Stimulated activated CD4-positive, alpha-beta T cell treated with anti-CD3 and anti-CD28 coated beads, Interleukin-12 subunit alpha, Interleukin-12 subunit beta, amount 100 ng/mL, for 24 hours (primary cell): ENCODE data around the gene HADHB.
A peak's percentile ranks its signal among the peaks of the same experiment; 100 is the strongest.
"Not testable (repeated sequence)": the region's sequence is repeated elsewhere in the genome, so short reads cannot be mapped to it uniquely, and the experiment has no call there.

Experiments used
- DNase-seq, 2 experiments: peaks; one replicate each; pipeline ENCODE4 v3.0.0-alpha.2; 2020; ENCODE audit warnings: low read depth in 2 of 2

The HADHB gene

DNA sequence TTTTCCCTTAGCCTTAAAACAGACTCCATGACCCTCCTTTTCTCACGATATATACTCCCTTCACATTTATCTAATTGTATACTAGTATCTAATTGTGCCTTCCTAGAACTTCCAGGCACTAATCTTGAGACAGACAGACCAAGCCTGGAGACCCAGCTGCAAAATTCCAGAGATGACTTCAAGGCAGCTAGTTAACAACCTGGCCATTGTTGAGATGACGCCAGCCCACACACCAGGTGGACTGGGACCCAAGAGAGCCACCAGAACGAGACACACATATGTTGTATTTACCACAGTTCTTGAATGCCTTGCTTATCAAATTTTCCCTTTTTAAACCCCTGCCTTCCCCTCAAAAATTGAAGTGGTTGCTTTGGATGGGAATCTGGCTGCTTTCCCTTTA, 52.3 kb downstream of the HADHB start:
- no peak for DNase-seq

DNA sequence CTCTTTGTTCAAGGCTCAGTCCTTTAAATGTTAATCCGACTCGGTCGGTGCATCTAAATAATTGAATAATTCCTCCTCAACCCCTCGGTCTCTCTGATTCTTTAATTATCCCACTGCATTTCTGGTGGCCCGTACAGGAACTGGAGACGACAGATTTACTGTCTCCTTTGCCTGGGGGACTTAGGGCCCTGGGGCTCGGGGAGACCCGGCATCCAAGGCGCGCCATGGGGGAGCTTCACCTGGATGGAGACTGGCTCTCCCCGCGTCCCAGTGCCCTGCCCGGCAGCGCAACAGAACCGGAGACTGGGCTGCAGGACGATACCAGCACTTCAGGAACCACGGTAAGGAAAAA, 53.5 kb downstream of the HADHB start:
- DNase-seq: no peak

DNA sequence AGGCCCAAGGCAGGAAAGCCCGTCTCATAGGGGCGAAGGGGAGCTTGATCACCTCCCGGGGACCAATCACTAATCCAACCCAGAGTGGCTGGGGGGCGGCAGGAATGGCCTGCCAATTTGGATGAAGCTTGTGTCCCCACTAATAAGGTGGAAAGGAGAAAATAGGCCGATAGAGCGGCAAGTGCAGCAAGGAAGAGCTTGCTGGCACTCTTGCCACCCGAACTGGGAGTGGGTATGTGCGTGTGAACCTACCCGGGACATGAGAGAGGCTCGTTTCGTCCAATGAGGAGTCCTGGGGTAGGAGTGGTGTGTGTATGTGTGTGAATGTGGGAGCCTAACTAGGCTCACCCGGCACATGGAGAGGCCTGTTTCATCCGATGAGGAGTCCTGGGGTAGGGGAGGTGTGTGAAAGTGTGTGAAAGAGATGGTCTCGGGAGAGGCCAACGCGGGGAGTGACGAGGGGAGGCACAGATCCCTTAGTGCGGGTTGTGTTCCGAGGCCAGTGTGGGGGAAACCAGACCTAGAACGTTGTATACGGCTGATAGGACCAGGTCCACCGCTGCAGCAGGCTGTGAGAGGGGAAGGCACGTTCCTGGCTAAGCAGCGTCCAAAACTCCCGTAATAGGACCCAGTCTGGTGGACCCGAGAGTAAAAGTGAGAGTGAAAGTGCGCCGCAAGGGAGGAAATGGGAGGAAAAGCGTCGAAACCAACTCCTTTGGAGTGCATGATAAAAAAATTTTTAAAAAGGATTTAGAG, 54.1 kb downstream of the HADHB start:
- peak; percentile 16 to 20 for DNase-seq

- DNase-seq: no peak
Observed at GRCh38 chr2:26299471-26300101, 54.8 kb downstream of the HADHB start.

DNA sequence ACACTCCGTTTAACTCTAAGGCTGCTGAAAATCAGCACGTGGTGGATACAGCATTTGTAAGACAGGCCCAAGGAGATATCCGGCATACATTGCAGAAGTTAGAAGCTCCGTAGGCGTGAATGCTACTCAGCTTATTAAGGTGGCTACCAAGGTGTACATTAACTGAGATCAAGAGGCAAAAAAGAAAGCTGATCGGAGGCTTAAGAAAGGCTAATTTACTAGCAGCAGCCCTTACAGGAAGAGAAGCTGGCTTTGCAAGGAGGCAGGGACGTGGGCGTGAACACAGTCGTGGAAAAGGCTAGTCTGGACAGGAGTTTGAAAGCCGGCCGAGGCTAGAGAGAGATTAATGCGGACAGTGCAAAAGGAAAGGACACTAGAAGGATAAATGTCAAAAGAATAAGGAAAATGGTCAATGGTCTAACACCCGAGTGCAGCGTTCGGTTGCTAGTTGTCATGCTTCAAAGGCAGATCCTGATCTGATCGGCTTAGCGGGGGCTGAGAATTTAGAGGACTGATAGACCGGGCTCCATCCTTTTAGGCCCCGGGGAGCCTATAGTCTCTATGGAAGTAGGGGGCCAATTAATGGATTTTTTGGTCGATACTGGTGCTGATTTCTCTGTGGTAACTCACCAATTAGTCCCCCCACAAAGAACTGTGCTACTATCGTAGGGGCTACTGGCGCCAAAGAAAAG, 55.6 kb downstream of the HADHB start:
- no peak for DNase-seq

GRCh38 chr2:26302846-26303245, 58.1 kb downstream of the HADHB start:
- DNase-seq: no peak

- not testable (repeated sequence) for DNase-seq
Observed at GRCh38 chr2:26305094-26305493, 60.4 kb downstream of the HADHB start.

DNA sequence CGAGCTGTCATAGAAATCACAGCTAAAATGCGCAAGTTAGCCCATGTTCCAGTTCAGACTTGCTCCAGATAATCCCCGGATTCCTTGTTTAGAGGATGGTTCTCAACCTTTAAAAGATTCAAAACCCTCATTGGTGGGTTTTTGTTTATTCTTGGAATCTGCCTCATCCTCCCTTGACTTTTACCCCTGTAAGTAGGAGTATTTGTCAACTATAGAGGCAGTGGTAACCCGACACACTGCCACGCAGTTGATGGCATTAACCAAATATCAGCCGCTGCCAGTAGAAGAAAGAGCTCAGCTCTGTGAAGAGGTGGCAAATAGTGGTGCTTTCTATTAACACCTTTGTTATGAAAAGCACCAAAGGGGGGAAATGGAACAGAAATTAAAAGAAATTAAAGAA, 60.8 kb downstream of the HADHB start:
- DNase-seq: no peak

DNA sequence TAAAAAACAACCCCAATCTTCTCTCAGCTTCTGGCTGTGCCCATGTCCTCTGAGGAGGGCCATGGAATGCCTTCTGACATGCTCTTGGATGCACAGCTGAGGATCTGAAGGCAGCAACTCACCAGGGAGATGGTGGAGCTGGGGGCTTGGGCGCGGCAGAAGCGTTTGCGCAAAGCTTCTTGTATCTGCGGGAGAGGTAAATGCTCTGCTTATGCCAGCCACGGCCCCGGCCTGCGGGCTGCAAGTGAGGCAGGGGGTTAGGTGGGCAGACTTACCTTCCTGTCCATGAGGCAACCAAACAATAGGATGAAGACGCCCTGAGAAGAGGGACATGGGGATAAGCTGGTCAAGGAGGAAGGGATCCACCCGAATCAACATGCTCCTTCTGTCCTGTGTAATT, 65.2 kb downstream of the HADHB start:
- DNase-seq: no peak

GRCh38 chr2:26312471-26312870, 67.7 kb downstream of the HADHB start:
- DNase-seq: no peak

DNA sequence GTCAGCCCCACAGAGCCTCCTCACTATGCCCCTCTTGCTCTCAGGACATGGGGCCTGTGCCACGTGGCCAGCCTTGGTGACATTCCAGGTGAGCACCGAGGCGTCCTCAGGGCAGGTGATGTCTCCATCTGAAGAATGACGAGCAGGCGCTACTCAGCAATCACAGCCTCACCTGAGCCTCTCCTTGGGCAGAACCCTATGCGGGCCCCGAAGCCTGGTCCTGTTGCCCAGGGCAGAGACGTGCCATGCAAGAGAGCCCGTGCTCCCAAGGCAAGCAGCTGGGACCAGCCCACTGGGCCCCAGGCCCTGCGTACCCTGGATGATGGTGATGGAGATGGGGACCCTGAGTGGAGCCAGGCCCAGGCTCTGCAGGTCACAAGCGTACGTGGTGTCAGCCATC, 68.7 kb downstream of the HADHB start:
- DNase-seq: no peak

GRCh38 chr2:26314243-26314642, 69.5 kb downstream of the HADHB start:
- DNase-seq: no peak

DNA sequence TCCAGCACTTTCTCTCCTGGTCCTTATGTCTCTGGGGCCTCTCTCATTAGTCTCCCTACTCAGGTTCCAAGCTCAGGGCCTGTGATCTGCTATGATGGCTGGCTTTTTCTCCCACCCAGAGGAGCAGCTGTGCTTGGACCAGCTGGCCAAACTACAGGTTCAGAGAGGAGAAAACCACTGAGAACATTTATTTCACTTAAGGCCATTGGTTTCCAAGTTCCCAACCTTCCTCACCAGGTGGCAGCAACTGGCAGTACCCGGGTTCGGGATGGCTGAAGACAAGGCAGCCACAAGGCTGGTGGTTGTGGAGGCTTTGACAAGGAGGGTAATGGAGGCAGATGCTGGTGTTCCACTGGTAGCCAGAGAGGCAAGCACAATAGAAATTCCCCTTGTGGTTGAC, 71.3 kb downstream of the HADHB start:
- no peak for DNase-seq

DNA sequence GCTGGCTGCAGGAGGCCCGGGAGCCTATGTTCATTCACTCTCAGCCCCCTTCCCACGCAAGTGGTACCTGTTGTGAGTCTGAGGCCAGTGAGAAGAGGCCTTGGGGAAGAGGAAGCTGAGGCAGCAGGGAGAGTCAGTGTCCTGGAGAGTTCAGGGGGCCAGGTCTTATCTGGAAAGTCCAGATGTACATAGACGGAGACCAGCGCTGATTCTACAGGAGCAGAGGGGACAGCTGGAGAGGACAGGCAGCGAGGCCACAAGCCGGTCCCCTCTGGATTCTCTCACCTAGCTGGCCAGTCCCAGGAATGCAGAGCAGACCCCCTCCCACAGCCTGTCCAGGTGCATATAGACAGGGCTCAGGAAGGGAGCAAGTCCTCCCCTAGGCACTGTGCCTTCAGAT, 72.1 kb downstream of the HADHB start:
- no peak for DNase-seq

DNA sequence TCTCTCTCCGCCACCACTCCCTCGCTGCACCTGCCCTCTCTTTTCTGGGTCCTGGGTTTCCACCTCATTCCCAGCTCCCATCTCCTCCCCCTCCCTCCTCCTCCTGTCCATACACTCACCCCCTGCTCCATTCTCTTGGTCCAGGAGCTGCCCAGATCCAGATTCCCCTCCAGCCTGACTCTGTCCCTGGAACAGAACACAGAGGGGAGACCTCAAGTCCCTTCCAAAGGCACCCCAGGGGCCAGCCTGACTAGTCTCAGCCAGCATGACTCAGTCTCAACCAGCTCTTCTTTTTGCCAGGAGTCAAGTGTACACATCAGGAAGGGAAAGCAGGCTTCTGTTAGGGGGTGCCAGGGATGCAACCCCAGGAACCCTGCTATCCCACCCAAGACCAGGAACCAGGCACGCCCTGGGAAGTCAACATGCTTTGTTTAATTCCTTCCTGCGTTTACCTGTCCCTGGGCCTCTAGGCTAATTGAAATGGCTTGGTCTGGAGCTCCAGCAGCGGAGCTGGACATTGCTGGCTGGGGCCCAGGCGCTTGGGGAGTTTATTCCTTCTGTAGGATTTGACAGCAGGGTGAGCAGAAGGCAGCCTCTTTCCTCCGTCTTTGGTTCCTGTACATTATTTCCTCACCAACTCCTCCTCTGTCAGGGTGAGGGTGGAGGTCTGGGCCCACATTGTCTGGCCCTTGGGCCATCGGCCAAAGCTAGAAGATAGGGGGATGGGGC, 72.8 kb downstream of the HADHB start:
- no peak for DNase-seq

GRCh38 chr2:26318950-26319349, 74.2 kb downstream of the HADHB start:
- DNase-seq: no peak

DNA sequence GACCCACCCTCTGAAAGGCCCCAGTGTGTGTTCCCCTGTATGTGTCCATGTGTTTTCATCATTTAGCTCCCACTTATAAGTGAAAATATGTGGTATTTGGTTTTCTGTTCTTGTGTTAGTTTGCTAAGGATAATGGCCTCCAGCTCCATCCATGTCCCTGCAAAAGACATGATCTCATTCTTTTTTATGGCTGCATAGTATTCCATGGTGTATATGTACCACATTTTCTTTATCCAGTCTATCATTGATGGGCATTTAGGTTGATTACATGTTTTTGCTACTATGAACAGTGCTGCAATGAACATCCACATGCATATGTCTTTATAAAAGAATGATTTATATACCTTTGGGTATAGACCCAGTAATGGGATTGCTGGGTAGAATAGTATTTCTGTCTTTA, 79.7 kb downstream of the HADHB start:
- not testable (repeated sequence) for DNase-seq

DNA sequence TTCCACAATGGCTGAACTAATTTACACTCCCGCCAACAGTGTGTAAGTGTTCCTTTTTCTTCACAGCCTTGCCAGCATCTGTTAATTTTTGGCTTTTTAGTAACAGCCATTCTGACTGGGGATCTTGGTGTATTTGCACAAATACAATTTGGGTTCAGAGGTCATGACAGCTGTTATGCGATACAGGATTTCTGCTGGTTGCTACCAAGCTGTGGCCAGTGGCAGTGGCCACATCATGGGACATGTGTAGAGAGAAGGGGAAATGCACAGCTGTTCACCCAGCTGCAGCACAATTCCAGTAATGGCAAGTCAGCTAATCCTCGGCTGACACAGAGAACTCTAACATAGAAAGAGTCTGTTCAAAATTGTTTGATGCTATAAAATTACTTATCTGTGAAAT, 80.2 kb downstream of the HADHB start:
- no peak for DNase-seq

DNA sequence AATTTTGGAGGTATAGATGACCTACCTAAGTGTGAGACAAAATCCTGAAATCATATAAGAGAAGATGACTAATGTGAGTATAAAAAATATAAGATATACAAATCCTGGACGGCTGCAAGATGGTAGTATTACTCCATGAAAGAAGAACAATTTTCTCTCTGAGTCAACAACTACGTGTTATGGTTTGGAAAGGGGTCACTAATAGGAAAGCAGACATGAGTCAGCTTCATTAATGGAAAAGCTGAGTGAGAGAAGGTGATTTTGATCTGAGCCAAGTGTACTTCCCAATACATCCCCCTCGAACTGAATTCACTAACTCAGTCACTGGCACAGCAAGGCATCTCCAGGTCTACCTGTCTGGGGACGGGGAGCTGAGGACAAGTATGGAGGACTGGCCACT, 81.1 kb downstream of the HADHB start:
- no peak for DNase-seq

DNA sequence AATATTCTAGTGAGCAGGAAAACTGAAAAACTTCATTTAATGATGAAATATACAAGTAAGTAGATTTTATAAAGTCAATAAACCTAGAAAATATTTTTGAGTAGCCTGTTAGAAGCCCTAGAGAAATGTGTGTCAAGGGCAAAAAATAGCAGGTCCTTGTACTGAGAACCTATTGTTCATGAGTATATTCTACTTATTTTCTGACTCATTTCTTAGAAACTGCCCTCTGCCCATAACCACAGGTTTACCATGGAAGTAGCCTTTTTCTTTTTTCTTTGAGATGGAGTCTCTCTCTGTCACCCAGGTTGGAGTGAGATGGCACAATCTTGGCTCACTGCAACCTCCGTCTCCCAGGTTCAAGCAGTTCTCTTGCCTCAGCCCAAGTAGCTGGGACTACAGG, 81.8 kb downstream of the HADHB start:
- no peak for DNase-seq

DNA sequence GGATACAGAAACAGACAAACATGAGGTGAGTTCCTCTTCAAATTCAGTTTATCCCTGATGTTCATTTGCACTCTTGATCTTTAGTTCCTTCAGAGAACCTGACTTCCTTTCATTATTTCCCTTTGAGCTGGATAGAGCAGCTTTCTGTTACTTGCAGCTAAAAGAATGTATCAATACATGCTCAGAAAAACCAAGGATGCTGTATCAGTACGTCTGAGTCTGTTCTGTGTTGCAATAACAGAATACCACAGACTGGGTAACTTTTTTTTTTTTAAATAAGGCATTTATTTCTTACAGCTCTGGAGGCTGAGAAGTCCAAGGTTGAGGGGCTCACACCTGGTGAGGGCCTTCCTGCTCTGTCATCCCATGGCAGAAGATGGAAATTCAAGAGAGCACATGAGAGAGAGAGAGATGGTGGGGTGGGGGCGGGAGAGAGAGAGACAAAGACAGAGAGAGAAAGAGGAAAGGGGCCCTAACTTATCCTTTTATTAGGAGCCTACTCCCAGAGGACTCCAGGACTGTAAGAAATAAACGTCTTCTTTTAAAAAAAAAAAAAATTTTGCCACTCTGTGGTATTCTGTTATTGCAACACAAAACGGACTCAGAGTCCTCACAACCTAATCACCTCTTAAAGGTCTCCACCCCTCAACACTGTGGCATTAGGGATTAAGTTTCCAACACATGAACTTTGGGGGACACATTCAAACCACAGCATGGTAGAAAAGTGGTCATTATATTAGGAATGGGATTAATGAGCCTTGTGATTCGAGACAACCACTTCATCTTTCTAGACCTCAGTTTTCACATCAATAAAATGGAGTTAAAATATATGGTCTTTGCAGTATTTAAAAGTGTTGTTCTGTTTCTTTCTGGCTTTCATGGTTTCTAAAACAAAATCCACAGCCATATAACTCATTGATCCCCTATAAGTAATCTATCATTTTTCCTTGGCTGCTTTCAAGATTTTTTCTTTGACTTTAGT, 82.8 kb downstream of the HADHB start:
- no peak for DNase-seq
